NCI-H1092 treated with DMSO at 0.1 percent for 48 hours (cell line): ENCODE data around the gene BMERB1.
"Not testable (repeated sequence)": the region's sequence is repeated elsewhere in the genome, so short reads cannot be mapped to it uniquely, and the experiment has no call there.

Experiments
- DNase-seq: peaks from one replicate; lab custom pipeline; 2025; lab: John Stamatoyannopoulos, UW

BMERB1 gene

DNA sequence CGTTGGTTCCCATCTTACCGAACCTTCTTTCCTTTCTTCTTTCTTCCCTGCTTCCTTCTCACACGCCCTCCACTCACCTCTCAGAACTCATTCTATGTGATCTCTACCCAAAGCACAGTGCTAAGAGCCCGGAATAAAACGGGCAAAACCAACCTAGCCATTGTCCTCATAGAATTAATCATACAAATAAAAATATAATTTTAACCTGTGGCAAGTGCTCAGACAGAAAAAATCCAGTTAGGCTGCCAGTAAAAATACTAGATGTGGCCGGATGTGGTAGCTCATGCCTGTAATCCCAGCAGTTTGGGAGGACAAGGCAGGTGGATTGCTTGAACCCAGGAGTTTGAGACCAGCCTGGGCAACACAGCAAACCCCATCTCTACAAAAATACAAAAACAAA is 27.0 kb downstream of the BMERB1 start:
- DNase-seq = no peak

DNA sequence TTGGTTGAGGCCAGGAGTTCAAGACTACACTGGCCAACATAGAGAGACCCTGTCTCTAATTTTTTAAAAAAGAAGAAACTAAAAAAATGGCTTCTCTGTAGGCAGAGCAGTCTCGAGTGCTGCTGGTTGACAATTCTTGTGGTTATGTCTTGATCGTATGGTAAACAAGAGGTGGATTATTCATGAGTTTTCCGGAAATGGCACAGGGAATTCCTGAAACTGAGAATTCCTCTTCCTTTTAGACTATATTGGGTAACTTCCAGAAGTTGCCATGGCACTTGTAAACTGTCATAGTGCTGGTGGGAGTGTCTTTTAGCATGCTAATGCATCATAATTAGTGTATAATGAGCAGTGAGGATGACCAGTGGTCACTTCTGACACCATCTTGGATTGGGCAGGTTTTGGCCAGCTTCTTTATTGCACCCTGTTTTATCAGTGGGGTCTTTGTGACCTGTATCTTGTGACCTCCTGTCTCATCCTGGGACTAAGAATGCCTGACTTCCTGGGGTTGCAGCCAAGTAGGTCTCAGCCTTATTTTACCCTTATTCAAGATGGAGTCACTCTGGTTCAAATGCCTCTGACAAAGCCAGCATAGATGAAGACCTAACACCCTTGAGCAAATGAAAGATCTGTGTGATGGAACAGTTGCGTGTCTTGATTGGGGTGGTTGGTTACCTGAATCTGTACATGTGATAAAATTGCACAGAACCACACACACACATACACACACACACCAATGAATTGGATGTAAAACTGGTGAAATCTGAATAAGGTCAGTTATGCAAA is 30.2 kb downstream of the BMERB1 start:
- no peak for DNase-seq

DNA sequence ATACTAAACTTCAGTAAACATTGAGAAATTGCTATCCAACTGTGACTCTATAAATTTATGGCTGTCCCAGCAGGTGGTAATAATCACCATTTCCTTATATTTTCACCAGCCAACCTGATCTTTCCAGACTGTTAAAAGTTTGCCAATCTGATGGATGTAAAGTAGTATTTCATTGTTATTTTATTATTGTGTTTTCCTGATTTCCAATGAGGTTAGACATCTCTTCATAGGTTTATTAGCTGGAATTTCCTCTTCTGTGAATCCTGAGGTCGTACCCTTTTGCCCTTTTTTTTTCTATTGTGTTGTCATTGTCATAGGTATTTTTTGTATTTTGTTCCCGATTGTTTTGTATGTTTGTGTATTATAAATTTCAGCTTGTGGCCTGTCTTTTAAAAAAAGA is 31.7 kb downstream of the BMERB1 start:
- no peak for DNase-seq

DNA sequence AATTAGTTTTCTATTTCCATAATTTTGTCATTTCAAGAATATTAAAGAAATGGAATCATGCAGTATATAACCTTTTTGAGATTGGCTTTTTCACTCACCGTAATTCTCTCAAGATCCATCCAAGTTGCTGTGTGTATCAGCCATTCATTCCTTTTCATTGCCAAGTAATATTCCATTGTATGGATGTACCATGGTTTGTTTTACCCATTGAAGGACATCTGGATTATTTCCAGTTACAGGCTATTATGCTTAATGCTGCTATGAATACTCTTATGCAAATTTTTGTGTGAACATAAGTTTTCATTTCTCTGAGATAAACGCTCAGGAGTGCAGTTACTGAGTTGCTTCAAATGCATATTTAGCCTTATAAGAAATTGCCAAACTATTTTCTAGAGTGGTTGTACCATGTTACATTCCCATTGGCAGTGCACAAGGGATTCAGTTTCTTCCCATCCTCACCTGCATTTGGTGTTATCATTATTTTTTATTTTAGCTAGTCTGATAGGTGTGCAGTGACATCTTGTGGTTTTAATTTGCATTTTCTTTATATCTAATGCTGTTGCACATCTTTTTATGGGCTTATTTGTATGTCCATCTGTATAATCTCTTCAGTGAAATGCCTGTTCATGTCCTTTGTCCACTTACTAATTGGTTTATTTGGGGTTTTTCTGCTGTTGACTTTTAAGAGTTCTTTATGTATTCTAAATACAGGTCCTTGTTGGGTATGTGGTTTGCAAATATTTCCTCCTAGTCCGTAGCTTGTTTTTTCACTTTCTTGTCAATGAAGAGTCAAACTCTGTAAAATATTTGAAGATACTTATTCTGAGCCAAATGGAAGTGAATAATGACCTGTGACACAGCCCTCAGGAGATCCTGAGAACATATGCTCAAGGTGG is 32.7 kb downstream of the BMERB1 start:
- DNase-seq = no peak

DNA sequence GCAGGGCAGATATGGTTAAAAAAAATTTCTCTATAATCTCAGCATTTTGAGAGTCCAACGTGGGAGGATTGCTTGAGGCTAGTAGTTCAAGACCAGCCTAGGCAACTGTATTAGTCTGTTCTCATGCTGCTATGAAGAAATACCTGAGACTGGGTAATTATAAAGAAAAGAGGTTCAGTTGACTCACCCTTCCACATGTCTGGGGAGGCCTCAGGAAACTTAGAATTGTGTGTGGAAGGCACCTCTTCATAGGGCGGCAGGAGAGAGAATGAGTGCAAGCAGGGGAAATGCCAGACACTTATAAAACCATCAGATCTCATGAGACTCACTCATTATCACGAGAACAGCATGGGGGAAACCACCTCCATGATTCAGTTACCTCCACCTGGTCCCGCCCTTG is 42.6 kb downstream of the BMERB1 start:
- DNase-seq = not testable (repeated sequence)

DNA sequence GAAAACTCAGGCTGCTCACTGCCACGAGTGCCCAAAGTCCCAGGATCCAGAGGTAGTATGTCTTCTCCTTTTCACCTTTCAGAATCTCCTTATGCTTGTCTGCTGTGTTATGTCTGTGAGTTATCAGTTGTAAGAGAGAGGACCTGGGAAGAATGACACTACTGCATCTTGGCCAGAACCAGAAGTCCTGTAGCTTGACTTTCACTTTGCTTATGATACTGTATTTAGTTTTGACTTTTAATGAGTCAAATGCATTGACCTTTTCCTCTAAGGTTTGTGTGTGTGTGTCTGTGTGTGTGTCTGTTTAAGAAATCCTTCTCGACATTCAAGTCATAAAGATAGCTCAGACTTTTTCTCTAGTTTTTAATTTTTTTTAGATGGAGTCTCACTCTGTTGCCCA is 43.4 kb downstream of the BMERB1 start:
- DNase-seq = no peak

DNA sequence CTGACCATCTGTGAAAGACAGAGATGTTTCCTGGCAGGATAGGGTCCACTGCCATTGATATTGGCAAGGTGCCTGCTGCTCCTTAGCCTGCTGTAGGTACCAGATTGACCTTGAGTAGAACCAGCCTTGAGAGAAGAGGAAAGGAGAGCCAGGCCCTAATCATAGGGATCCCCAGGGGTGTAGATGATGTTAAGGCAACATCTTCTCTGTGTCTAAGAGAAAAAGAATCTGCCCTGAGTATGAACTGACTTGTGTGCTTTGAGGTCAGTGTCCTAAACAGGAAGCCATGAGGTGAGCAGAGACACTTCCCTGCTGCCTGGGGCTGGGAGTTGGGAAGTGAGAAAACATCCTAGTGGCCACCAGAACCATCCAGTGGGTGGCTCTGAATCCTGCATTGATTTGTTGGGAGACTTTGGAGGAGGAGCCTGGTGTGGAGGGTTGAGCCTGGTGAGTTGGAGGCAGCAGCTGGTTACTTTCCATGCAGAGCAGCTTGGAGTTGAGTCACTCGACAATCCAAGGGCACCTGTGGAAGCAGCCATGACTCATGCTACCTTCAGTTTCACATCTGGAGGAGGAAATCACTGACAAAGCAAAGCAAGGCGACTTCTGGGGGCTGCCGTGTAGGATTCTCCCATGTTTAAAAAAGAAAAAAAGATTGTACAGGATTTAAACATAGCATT is 47.8 kb downstream of the BMERB1 start:
- DNase-seq = no peak

DNA sequence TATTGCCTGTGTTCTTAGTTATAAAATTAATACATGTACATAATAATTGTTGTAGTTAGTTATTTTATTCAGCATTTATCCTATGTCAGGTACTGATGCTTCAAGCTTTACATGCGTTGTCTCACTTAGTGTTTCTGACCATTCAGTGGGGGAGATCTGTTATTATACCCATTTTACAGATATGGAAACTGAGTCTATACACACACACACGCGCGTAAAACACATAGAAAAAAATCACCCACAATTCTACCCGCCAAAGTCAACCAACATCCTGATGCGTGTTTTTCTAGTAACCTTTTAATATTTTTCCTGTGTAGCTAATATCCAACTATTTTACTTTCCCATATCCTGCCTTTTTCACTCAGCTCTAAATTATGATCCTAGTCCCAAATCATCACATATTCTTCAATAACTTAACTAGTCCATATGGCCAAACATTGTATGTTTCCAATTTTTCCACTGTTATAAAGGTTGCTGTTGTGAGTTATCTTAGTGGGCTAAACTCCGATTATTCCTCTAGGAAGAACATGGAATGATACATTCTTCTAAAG is 48.4 kb downstream of the BMERB1 start:
- DNase-seq = no peak

DNA sequence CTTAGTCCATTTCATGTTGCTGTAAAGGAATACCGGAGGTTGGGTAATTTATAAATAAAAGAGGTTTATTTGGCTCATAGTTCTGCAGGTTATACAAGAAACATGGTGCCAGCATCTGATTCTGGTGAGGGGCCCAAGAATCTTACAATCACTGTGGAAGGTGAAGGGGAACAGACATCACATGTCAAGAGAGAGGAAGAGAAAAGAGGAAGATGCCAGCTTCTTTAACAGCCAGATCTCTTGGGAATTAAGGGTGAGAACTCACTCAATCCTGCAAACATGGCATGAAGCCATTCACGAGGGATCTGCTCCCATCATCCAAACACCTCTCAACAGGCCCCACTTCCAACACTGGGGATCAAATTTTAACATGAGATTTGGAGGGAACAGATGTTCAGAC is 49.5 kb downstream of the BMERB1 start:
- no peak for DNase-seq

DNA sequence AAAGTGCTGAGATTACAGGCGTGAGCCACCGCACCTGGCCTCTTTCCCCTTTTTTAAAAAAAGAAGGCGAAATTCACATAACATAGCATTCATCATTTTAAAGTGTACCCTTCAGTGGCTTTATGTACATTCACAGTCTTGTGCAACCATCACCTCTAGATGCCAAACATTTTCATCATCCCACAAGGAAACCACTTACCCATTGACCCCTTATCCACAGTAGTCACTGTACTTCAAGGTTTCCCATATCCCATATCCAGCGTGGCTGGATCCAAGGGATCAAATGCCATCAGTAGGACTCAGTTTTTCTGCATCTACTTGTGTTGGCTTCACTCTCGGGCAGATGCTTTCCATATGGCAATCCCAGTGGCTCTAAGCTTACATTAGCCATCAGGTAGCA is 50.3 kb downstream of the BMERB1 start:
- no peak for DNase-seq

DNA sequence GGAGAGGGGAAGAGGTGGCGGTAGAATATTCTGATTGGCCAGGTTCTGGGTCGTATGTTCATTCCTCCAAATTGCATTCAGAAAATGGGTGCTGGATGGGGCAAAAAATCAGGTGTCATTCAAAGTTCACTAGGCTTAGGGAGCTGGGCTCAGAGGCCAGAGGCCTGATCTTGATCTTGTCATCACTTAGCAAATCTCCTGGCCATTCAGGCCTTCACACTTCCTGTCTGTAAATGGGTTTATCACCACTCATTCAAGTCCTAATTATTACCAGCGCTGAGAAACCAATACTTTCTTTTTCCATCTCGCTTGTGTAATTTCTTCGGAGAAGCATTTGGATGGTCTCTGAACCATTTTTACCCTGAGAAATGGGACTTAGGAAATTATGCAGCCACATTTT is 50.8 kb downstream of the BMERB1 start:
- DNase-seq = no peak

DNA sequence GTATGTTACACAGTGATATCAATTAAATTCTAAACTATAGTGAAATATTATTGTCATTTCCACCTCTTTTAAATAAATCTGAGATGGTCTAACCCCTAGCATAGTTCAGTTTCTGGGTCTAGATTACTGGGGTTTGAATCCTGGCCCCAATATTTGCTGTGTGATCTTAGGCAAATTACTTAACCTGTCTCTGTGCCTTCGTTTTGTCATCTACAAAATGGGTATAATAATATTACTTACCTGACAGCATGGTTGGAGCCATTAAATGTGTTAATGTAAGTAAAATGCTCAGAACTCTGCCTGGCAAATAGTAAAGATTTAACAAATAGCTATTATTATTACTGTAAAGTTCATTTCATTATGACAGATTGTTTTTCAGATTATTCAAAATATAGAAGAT is 52.3 kb downstream of the BMERB1 start:
- DNase-seq = no peak

DNA sequence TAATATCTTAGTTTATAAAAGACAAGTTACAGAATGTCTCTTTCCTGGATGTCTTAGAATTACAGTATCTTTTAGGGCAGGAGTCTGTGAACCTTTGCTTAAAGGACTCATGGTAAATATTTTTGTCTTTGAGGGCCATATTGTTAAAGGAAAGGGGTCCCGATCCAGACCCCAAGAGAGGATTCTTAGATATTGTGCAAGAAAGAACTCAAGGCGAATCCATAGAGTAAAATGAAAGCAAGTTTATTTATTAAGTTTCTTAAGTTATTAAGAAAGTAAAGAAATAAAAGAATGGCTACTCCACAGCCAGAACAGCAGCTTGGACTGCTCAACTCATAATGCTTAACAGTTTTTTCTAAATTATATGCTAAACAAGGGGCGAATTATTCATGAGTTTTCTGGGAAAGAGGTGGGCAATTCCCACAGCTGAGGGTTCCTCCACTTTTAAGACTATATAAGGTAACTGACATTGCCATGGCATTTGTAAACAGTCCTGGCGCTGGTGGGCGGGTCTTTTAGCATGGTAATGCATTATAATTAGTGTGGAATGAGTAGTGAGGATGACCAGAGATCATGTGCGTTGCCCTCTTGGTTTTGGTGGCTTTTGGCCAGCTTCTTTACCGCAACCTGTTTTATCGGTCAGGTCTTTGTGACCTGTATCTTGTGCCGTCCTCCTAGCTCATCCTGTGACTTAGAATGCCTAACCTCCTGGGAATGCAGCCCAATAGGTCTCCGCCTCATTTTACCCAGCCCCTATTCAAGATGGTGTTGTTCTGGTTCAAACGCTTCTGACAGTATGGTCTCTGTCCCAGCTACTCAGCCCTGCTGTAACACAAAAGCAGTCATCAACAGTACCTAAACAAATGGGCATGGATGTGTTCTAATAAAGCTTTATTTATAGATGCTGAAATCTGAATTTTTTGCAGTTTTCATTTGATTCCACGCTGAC is 53.2 kb downstream of the BMERB1 start:
- DNase-seq = no peak

DNA sequence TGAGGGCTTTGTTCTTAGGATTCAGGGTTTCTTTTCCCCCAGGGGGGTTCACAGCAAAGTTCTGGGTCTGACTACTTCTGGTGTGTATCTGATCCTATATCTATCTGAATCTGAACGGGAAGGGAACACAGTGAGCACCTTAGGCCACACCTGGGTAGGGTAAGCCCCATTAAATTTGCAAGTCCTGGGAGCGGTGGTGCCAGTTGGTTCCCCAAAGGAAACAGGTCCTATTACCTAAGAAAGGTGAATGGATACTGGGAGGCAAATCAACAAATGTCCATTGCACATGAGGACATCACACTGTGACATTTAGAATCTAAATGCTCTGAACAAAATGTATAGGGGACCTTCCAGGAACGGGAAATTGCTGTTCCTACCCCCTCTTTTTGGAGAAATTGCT is 54.6 kb downstream of the BMERB1 start:
- DNase-seq = no peak

DNA sequence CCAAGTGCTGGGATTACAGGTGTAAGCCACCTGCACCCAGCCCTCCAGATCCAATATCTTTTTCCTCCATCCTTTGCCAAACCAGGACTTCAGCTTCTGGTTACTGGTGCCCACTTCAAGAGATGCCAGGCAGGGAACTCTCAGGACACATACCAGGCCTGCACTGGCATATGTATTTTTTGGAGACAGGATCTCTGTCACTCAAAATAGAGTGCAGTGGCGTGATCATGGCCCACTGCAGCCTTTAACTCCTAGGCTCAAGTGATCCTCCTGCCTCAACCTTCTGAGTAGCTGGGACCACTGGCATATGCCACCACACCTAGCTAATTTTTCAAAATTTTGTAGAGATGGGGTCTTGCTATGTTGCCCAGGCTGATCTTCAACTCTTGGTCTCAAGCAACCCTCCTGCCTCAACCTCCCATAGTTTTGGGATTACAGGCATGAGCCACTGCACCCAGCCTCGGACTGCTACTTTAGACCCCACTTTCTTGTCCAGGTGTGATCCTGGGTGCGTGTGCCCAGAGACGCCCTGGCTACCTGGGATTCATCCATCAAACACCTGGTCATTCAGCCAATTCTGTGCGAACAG is 55.8 kb downstream of the BMERB1 start:
- DNase-seq = no peak

DNA sequence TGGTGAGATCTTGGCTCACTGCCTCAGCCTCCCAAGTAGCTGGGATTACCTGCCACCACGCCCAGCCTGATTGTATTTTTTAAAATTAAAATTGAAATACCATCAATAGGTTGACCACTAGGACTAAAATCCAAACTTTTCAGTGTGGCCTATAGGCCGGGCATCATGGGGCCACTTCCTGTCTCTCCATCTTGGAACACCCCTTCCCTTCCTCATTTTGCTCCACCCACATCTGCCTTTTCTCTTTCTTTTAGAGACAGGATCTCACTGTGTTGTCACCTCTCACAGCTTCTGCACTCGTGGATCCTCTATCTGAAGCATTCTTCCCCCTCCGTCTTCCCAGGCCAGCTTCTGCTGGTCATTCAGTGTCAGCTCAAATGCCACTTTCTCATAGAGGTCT is 57.0 kb downstream of the BMERB1 start:
- no peak for DNase-seq

DNA sequence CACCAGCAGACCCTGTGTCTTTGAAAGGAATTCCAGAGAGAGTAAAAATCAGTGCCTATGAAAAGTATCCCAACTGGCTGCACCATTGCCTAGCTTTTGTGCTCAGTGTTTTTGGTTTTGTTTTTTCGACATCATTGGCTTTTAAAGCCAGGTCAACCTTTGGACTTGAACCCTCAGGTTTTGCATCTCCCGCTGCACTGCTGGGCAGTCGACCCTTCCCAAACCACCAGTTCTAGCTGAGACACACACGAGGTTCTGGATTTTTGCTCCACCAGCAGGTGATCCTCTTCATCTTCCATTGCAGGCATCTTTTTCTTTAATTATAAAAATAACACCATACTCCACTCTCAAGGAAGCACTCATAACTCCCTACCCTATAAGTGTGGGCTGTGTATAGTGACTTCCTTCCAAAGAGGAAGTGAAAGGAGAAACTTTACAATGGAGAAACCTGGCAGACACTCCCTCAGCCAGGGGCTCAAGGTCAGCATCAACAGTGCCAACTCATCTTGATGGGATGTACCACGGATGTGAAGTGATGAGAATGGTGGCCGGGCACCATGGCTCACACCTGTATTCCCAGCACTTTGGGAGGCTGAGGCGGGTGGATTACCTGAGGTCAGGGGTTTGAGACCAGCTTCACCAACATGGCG is 57.8 kb downstream of the BMERB1 start:
- DNase-seq = no peak

DNA sequence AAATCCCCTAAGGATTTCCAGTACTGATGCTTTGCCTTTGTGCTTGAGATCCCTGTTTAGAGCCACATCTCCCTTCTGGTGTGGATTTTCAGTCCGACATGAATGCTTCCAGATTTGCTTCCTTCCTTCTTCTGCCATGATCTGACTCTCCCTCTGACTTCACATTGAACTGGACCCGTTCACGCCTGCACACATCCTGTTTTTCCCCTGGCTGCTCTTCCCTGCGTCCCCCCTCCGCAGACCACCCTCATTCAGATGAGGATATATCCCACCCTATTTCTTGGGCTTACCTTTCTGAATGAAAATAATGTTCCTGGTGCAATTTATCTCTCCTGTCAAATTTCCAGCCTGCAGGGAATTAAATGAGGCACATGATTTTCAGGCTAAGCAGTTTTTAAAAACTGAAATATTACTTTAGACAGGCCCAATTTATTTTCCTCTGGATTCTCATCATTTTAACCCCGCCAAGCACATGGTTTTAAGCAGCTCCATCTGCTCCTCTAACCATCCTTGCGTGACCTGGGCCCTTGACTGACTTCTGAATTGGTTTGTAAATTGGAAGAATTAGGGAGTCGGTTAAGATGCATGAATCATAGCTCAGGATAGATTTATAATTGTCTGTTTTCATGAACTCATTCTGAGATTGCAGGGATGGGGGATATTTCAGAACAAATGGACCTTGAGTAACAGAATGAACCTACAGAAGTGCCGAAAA is 59.2 kb downstream of the BMERB1 start:
- no peak for DNase-seq

DNA sequence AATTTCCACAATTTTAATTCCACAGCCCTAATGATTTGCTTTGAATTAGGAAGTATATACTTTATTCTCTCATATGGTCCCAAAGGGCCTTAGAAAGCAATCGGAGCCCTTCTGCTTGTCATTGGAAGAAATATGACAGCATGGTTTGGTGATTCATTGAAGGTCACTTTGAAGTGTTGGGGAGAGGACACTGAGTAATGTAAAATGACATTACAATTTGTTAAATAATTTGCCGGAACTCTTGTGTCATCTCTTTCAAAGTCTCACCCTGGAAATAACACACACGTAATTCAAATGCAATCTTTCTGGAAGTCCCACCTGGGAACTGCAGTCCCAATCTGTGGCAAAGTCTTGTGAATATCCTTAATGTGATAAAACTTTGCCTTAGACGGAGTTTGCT is 59.8 kb downstream of the BMERB1 start:
- DNase-seq = no peak

DNA sequence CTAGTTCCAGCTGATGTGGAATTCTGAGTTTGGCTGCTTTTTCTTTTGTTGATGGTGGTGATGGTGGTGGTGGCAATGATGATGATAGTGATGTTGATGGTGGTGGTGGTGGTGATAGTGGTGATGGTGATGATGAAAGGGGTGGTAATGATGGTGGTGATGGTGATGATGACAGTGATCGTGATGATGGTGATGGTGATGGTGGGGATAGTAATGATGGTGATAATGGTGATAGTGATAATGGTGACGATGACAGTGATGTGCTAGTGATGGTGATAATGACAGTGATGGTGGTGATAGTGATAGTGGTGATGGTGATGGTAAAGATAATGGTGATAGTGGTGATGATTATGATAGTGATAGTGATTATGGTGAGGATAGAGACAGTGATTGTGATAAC is 61.5 kb downstream of the BMERB1 start:
- DNase-seq = no peak
